ENCODE data around the gene GINS2. TPM values are rescaled to one million over a fixed set of nuclear protein-coding genes. Genes with fewer than 3 reads are reported as not detected.

Gene GINS2
- total RNA-seq, 1 experiment from 2014 or later = 12.0 TPM

DNA sequence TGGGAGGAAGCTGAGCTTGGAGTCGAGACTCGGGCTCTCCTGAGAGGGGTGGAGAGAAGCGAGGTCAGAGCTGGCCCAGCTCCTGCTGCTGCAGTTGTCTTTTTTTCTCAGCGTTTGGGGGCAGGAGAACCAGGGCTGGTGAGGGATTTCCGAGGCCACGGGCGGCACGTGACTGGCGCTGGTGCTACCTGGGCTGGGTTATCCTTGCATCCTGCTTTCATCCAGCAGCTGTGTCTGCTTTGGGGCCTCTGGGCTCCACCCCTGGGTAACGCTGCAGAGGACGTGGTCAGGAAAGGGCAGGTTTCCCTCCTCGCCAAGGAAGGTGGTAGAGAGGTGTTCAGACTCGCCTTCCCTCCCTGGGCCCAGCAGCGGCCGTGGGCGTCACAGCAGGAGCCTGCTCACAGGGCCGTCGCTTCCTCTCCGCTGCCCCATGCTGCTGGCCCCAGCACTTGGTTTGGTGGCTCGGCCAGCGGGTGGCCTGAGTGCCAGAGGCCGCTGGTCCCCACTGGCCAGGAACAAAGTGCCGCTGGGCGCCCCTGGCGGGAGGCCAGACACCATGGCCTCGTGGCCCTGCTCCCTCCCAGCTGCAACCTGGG lies 53.1 kb downstream of the GINS2 start:
- intact Hi-C loops (cut with micrococcal nuclease; ENCODE audit: unreplicated experiment) (no loop called here), in situ Hi-C loops (cut with HindIII; ENCODE audit: low pct_unique_long_range_greater_than_20kb, low sequenced_read_pairs) (no loop called here)
- H3K27ac ChIP-seq (ENCODE audit: low read length) = no peak overlapping the region
- H3K4me1 ChIP-seq (ENCODE audit: control insufficient read depth, insufficient read depth, low read length) = peaks cover 46% of the 10 kb centered on the region
- H3K36me3 ChIP-seq (ENCODE audit: control insufficient read depth, insufficient read depth, low read length) = no peaks in the 10 kb centered on the region; the same call in 1 of the 2 replicates
- no peak for DNase-seq (ENCODE audit: low read depth, low spot score)
- CTCF ChIA-PET = no interaction called here
- H3K9me3 ChIP-seq (ENCODE audit: control insufficient read depth, insufficient read depth, low read depth, low read length) = no peaks in the 10 kb centered on the region
- POLR2A ChIA-PET = no interaction called here
- peak; percentile 44 for ATAC-seq
- no peaks in the 10 kb centered on the region for H3K27me3 ChIP-seq (ENCODE audit: control insufficient read depth, insufficient read depth, low read length)
- TF ChIP-seq TCF7L2 (IDR thresholded peaks at IDR 0.05; ENCODE audit: low read depth, low read length) = peak; percentile 96
- no peak for TF ChIP-seq SIN3A (IDR thresholded peaks at IDR 0.05; ENCODE audit: borderline replicate concordance, insufficient read depth, low read depth, low read length)
- H3K4me3 ChIP-seq (ENCODE audit: low read depth in 2 of 2, low read length in 2 of 2) = no peak overlapping the region
- no TSS peak for BruUV-seq (replicated peaks)

GRCh38 chr16:85634747-85635544 lies 53.8 kb downstream of the GINS2 start:
- Histone ChIP-seq H3K27me3 (ENCODE audit: control insufficient read depth, insufficient read depth, low read length) (no peaks in the 10 kb centered on the region), H3K27ac (ENCODE audit: low read length) (no peak overlapping the region), H3K9me3 (ENCODE audit: control insufficient read depth, insufficient read depth, low read depth, low read length) (no peaks in the 10 kb centered on the region), H3K4me1 (ENCODE audit: control insufficient read depth, insufficient read depth, low read length) (peaks cover 46% of the 10 kb centered on the region), H3K4me3 (ENCODE audit: low read depth in 2 of 2, low read length in 2 of 2) (no peak overlapping the region), H3K36me3 (ENCODE audit: control insufficient read depth, insufficient read depth, low read length) (no peaks in the 10 kb centered on the region; the same call in 1 of the 2 replicates)
- no TSS peak for BruUV-seq (replicated peaks)
- intact Hi-C loops (cut with micrococcal nuclease; ENCODE audit: unreplicated experiment) = no loop called here
- no peak for DNase-seq (ENCODE audit: low read depth, low spot score)
- POLR2A ChIA-PET = no interaction called here
- ATAC-seq = peak; percentile 39; the same call in 1 of the 2 replicates
- CTCF ChIA-PET = no interaction called here
- TF ChIP-seq, protein P1, sequence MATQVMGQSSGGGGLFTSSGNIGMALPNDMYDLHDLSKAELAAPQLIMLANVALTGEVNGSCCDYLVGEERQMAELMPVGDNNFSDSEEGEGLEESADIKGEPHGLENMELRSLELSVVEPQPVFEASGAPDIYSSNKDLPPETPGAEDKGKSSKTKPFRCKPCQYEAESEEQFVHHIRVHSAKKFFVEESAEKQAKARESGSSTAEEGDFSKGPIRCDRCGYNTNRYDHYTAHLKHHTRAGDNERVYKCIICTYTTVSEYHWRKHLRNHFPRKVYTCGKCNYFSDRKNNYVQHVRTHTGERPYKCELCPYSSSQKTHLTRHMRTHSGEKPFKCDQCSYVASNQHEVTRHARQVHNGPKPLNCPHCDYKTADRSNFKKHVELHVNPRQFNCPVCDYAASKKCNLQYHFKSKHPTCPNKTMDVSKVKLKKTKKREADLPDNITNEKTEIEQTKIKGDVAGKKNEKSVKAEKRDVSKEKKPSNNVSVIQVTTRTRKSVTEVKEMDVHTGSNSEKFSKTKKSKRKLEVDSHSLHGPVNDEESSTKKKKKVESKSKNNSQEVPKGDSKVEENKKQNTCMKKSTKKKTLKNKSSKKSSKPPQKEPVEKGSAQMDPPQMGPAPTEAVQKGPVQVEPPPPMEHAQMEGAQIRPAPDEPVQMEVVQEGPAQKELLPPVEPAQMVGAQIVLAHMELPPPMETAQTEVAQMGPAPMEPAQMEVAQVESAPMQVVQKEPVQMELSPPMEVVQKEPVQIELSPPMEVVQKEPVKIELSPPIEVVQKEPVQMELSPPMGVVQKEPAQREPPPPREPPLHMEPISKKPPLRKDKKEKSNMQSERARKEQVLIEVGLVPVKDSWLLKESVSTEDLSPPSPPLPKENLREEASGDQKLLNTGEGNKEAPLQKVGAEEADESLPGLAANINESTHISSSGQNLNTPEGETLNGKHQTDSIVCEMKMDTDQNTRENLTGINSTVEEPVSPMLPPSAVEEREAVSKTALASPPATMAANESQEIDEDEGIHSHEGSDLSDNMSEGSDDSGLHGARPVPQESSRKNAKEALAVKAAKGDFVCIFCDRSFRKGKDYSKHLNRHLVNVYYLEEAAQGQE (IDR thresholded peaks at IDR 0.05; ENCODE audit: insufficient read depth in 1 of 2, low read depth in 2 of 2, low read length in 1 of 2) = no peak
- TF ChIP-seq, protein P2, sequence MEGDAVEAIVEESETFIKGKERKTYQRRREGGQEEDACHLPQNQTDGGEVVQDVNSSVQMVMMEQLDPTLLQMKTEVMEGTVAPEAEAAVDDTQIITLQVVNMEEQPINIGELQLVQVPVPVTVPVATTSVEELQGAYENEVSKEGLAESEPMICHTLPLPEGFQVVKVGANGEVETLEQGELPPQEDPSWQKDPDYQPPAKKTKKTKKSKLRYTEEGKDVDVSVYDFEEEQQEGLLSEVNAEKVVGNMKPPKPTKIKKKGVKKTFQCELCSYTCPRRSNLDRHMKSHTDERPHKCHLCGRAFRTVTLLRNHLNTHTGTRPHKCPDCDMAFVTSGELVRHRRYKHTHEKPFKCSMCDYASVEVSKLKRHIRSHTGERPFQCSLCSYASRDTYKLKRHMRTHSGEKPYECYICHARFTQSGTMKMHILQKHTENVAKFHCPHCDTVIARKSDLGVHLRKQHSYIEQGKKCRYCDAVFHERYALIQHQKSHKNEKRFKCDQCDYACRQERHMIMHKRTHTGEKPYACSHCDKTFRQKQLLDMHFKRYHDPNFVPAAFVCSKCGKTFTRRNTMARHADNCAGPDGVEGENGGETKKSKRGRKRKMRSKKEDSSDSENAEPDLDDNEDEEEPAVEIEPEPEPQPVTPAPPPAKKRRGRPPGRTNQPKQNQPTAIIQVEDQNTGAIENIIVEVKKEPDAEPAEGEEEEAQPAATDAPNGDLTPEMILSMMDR (IDR thresholded peaks at IDR 0.05) = peak; percentile 64; the same call in 1 of the 2 replicates
- in situ Hi-C loops (cut with HindIII; ENCODE audit: low pct_unique_long_range_greater_than_20kb, low sequenced_read_pairs) = no loop called here

DNA sequence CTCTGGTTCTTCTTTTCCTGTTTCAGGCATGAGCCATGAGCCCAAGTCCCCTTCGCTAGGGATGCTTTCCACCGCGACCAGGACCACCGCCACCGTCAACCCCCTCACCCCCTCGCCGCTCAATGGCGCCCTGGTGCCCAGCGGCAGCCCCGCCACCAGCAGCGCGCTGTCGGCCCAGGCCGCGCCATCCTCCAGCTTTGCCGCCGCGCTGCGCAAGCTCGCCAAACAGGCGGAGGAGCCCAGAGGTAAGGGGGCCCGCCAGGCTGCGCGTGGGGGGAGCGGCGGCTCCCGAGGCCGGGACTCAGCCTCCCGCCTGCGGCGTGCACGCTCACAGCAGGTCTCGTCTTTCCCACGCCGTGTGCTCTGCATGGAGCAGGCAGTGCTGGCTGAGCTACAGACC lies 54.9 kb downstream of the GINS2 start:
- POLR2A ChIA-PET = no interaction called here
- TF ChIP-seq POLR2AphosphoS5 (IDR thresholded peaks at IDR 0.05; ENCODE audit: low read depth, low read length) = no peak
- no peak for TF ChIP-seq TCF7L2 (IDR thresholded peaks at IDR 0.05; ENCODE audit: low read depth, low read length)
- no peak for TF ChIP-seq SIN3A (IDR thresholded peaks at IDR 0.05; ENCODE audit: borderline replicate concordance, insufficient read depth, low read depth, low read length)
- TF ChIP-seq, protein P2 (IDR thresholded peaks at IDR 0.05) = no peak
- TF ChIP-seq, protein P1 (IDR thresholded peaks at IDR 0.05; ENCODE audit: insufficient read depth in 1 of 2, low read depth in 2 of 2, low read length in 1 of 2) = no peak
- in situ Hi-C loops (cut with HindIII; ENCODE audit: low pct_unique_long_range_greater_than_20kb, low sequenced_read_pairs) (no loop called here), intact Hi-C loops (cut with micrococcal nuclease; ENCODE audit: unreplicated experiment) (no loop called here)
- Histone ChIP-seq H3K9me3 (ENCODE audit: control insufficient read depth, insufficient read depth, low read depth, low read length) (no peaks in the 10 kb centered on the region), H3K27me3 (ENCODE audit: control insufficient read depth, insufficient read depth, low read length) (no peaks in the 10 kb centered on the region), H3K4me1 (ENCODE audit: control insufficient read depth, insufficient read depth, low read length) (peaks cover 38% of the 10 kb centered on the region), H3K4me3 (ENCODE audit: low read depth in 2 of 2, low read length in 2 of 2) (no peak overlapping the region), H3K36me3 (ENCODE audit: control insufficient read depth, insufficient read depth, low read length) (no peaks in the 10 kb centered on the region; the same call in 1 of the 2 replicates), H3K27ac (ENCODE audit: low read length) (no peak overlapping the region)
- BruUV-seq (replicated peaks) = no TSS peak
- ATAC-seq = no peak
- no peak for DNase-seq (ENCODE audit: low read depth, low spot score)
- CTCF ChIA-PET = no interaction called here
